Right kidney (tissue), 1 donor: ENCODE data around the gene CADM1.

Experiments
- DNase-seq: peaks from one replicate; pipeline ENCODE4 v3.0.0-alpha.2; 2016

Gene CADM1

DNA sequence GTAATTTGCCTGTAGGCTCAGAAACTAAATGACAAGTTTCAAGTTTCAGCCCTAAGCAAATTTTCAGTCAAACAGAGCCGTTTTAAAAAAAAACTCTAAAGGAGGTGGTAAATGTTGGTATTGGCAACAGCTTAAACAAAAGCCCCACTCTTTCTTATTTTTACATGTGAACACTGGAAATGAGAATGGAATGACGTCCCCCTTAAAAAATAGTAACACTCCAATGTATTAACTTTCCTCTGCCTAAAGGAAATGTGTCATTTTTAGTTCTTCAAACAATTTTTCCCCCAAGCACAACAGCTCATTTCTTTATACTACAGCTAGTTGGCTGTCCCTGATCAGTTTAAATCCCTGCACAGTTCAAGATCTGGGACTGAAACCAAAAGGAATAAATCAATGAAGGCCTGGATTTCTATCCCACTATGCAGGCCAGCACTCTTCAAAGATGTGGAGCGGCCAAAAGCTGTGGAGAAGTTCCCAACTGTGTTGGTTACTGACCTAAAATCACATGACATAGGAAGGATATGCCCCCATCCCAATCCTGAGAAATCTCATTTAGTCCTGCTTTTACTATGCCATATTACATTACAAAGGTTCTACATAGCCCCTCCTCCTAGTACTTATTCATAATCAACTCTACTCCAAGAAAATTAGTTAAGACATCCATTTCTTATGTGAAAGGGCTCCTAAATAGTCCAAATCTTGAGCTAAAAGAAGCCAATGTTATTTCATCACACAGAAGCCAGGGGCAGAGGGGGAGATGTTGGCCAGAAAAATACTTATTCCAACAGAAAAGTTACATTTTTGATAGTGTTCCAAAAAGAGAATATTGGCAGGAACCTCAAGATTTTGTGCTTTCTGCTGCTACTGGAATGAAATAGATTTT, 95.9 kb downstream of the CADM1 start:
- DNase-seq = no peak

GRCh38 chr11:115407496-115407895, 96.7 kb downstream of the CADM1 start:
- no peak for DNase-seq

DNA sequence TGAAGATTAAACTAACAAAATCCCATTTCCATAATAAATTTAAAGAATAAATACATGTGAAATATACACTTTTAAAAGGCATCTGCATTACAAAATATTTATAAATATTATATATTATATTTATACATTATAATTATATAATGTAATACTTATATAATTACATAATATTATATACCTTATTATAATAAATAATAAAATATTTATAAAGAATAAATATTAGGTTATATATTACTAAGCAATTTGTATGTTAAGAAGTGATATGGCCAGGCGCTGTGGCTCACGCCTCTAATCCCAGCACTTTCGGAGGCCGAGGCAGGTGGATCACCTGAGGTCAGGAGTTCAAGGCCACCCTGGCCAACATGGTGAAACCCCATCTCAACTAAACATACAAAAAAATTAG, 97.8 kb downstream of the CADM1 start:
- DNase-seq = no peak

DNA sequence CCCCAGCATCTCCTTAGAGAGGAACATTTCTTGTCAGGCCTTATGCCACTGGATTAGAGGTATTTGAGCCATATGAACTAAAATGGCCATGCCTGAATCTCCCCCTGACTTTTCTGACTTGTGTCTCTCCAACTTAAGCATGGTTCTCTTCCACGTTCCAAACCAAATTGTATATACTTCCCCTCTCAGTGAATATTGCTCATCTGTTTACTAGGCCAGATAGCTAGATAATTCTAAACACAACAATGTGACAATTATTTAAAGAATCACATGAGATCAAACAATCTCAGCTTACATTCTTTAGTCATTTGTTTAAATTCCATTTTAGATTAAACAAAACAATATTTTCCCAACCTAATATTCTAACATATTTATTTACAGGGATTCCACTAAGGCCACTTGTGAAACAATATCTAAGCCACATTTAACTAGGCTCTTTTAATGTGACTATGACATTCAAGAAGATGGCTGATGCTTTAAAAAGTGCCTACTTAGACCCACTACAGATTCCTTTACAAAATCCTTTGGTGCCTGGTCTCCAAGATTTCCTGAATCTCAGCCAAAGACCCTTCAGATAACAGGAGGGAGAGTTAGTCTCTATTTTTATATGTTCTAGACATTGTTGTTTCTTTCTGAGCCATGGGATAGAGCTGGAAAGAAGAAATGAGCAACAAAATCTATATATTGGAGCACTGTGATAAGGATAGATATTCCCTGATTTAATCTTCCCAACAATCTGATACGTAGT, 105.7 kb downstream of the CADM1 start:
- no peak for DNase-seq

GRCh38 chr11:115396533-115396932, 107.7 kb downstream of the CADM1 start:
- DNase-seq = no peak

DNA sequence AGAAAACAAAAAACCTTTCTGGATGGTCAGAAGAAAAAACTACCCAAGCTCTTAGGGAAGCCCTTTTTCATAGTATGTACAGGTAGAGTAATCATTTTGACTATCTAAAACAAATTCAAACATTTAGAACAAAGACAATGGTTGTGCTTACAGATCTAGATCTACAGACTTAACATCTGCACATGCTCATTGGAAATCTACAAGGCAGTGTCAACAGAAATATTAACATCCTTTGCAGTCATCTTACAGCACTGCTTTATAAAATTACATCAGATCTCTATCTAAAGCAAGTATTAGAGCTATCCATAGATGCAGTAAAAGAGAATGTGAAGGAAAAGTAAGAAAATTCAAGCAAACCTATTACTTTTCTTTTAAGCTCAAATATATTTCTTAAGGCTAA, 110.3 kb downstream of the CADM1 start:
- DNase-seq = no peak

- no peak for DNase-seq
Measured at GRCh38 chr11:115391598-115391997, 112.6 kb downstream of the CADM1 start.

GRCh38 chr11:115391160-115391559, 113.1 kb downstream of the CADM1 start:
- no peak for DNase-seq

DNA sequence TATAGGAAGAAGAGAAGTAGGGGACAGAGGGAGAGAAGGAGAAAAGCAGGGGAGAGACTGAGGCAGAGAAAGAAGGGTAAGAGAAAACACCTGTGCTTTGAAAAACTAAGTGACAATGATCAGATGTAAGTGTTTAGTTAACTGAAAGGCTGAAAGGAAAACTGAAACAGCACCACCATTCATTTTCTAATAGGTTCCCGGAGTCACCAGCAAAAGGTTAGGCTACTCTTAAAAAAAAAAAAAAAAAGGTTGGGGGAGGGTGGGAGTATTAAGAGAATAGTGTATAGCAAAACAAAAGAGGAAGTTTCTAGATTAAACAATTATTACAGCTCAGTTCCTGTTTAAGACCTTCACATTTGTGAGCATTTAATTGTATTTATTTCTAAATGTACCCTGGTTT, 113.8 kb downstream of the CADM1 start:
- DNase-seq = no peak

- no peak for DNase-seq
Measured at GRCh38 chr11:115389790-115390189, 114.4 kb downstream of the CADM1 start.

DNA sequence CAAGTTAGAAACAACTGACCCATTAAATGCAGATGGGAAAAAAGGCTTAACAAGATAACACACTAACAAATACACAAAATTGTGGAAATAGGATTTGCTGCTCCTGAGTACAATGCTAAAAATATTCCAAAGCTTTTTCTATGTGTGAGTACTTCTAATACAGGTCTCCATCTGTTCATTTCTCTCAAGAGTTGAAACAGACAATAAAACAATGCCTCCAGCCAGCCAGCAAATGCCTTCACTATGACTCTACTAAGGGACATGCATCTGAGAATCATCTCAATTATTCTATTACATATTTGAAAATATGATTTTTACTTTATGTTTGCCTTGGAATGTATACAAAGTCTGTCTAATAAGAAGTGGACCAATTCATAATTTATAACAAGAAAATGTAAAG, 119.0 kb downstream of the CADM1 start:
- DNase-seq = no peak

GRCh38 chr11:115384236-115384635, 120.0 kb downstream of the CADM1 start:
- no peak for DNase-seq

DNA sequence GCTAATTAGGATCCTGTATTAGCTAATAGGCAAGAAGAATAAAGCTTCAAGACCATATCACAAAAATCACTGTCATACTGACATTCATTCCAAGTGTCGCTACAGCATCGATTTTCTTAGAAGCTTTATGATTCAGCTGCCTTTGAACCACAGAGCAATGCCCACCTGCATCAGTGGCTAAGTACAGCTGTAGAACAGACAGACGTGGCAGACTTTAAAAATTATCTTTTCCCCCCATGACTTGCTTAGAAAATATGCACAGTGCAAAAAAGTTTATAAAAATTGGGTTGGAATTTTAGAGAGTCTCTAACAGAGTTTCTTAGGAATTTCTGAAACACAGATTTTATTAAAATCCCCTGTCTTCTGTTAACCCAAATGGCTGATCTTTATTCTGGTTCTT, 120.8 kb downstream of the CADM1 start:
- DNase-seq = no peak

DNA sequence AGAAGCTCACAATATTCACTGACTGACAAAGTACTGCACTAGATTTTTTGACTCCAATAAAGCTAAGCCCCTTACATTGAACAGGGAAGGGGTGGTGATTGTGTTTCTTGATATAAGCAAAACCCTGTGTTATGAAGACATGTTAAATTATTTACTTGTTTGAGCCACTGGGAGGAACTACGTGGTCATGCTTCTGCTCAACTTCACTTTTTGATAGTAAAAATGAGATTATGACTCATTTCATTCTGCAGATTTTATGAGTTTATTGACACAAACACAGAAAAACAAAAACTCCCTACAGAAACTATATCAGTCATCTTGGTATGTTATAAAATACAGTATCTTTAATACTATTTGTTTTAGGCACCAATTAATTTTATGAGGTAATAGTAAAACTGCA, 124.7 kb downstream of the CADM1 start:
- DNase-seq = no peak

DNA sequence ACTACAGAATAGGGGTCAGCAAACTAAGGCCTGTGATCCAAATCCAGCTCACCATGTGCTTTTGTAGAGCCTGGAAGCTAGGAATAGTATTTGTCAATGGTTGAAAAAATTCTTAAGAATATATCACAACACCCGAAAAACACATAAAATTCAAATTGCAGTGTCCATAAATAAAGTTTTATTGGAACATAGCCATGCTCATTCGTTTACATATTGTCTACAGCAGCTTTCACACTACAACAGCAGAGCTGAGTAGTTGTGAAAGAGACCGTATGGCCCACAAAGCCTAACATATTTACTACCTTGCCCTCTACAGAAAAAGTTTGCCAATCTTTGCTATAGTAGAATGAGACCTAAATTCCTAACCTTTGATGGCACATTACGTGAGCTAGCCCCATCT, 125.7 kb downstream of the CADM1 start:
- no peak for DNase-seq

- DNase-seq = no peak
Measured at GRCh38 chr11:115377882-115378296, 126.3 kb downstream of the CADM1 start.

DNA sequence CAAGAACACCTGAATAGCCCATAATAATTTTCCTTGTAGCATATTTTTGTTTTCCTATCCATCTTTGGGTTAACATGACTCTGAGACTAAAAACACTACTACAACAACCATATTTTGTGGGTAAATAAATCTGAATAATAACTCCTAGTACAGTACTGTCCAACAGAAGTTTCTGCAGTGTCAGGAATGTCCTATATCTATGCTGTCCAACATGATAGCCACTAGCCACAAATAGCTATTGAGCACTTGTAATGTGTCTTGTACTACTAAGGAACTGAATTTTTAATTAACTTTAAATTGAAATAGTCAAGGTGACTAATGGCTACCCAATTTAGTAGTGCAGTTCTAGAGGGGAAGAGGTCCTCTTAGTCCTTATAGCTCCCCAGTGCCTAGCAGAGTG, 135.6 kb downstream of the CADM1 start:
- no peak for DNase-seq

DNA sequence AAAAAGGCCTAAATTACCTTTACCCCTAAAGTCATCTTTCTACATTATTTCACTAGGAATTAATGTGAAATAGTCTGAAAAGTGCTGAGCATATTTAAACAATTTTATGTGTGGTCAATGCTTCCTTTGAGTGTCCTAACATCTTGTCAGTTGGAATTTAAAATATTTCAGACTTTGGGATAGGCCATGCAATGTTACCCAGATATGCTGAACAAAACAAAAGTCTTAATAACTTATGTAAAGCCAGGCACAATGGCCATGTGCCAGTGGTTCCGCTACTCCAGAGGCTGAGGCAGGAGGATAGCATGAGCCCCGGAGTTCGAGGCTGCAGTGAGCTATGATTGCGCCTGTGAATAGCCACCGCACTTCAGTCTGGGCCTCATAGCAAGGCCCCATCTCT, 137.4 kb downstream of the CADM1 start:
- DNase-seq = no peak

DNA sequence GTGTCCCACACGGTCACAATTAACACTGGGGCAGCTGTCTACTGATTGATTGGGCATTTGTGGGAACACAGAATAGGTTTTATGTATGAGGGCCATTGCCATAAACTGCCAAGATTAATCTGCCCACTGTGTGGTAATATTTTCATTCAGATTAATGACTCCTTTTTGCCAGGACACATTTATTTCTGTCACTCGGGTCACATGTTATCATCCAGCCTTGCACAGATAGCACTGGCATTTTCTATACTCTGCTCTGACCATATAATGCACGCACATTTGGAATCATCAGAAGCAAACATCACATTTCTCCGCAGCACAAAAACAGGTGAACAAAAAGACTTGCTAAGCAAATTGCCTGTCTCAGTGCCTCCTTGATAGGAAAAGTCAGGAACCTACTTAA, 138.3 kb downstream of the CADM1 start:
- DNase-seq = no peak

DNA sequence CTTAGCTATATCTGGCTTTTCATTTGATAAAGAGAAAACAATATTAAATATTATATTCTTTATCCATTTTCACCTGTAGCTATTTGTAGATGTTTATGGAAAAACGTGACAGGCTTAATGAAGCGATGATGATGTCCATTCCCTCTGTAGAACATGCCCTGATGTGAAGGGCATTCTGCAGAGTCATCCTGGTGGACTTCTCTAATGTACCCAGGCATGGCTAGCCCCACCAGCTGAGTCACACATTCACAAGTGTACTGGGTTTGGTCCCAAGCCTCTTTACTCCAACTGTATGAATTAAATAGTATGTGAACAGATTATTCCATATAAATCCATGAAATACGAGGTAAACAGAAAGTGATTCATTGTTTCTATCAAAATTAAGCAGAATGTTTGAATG, 139.3 kb downstream of the CADM1 start:
- no peak for DNase-seq

DNA sequence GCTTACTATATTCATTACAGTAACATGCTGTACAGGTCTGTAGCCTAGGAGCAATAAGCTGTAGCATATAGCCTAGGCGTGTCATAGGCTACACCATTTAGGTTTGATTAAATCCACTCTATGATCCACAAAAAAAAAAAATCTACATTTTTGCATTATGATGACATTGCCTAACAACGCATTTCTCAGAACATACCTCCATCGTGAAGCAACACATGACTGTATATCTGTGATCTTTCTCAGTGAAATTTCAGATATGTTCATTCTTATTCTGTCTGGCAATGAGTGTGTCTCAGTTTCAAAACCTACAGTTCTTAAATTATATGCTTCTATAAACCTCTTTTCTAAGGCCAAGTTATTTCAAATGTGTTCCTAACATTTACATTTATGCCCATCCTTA, 140.3 kb downstream of the CADM1 start:
- DNase-seq = no peak

- no peak for DNase-seq
Measured at GRCh38 chr11:115363426-115363825, 140.8 kb downstream of the CADM1 start.

DNA sequence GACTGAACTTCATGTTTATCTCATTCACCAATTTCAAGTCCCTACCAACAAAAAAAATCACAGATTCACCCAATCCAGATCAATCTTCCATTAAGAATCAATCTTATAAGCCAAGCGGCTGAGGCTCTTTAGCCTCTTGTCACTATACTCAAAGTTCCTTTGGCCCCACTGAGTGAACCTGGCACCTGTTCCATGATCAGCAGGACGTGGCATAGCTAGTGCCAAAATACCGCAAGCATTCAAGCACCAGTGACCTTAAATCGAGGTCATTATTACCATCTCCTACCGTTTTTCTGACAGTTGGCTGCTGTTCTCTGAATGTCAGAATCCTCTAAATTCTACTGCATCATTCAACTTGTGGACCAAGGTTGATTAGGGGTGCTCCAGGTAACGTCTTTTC, 141.2 kb downstream of the CADM1 start:
- no peak for DNase-seq

GRCh38 chr11:115361025-115361424, 143.2 kb downstream of the CADM1 start:
- DNase-seq = no peak
